ENCODE measurements around the gene PODNL1.

PODNL1 gene

GRCh38 chr19:13959962-13960862, 22.0 kb upstream of the PODNL1 start:
- no peak overlapping the region for H3K4me3 ChIP-seq (ENCODE audit: low read length)
- DNase-seq (ENCODE audit: low read depth, low spot score): no peak

GRCh38 chr19:13959141-13959961, 21.1 kb upstream of the PODNL1 start:
- DNase-seq (ENCODE audit: low read depth, low spot score): no peak
- no peak overlapping the region for H3K4me3 ChIP-seq (ENCODE audit: low read length)

GRCh38 chr19:13958043-13958442, 19.8 kb upstream of the PODNL1 start:
- H3K4me3 ChIP-seq (ENCODE audit: low read length): no peak overlapping the region
- DNase-seq (ENCODE audit: low read depth, low spot score): no peak

- H3K4me3 ChIP-seq (ENCODE audit: low read length): no peak overlapping the region
- no peak for DNase-seq (ENCODE audit: low read depth, low spot score)
Observed at GRCh38 chr19:13957051-13957450, 18.8 kb upstream of the PODNL1 start.

- DNase-seq (ENCODE audit: low read depth, low spot score): no peak
- H3K4me3 ChIP-seq (ENCODE audit: low read length): no peak overlapping the region
Observed at GRCh38 chr19:13956365-13956744, 18.1 kb upstream of the PODNL1 start.

GRCh38 chr19:13955662-13956364, 17.6 kb upstream of the PODNL1 start:
- H3K4me3 ChIP-seq (ENCODE audit: low read length): no peak overlapping the region
- no peak for DNase-seq (ENCODE audit: low read depth, low spot score)

GRCh38 chr19:13954185-13954584, 16.0 kb upstream of the PODNL1 start:
- no peak for DNase-seq (ENCODE audit: low read depth, low spot score)
- H3K4me3 ChIP-seq (ENCODE audit: low read length): no peak overlapping the region

- H3K4me3 ChIP-seq (ENCODE audit: low read length): peak overlapping the region; percentile 85
- DNase-seq (ENCODE audit: low read depth, low spot score): no peak
Observed at GRCh38 chr19:13952931-13953531, 14.8 kb upstream of the PODNL1 start.

- H3K4me3 ChIP-seq (ENCODE audit: low read length): peak within 1 kb of the TSS; percentile 85
- DNase-seq (ENCODE audit: low read depth, low spot score): peak; percentile 100
Observed at GRCh38 chr19:13952154-13952930, 14.1 kb upstream of the PODNL1 start, which contains the start of gene DCAF15. TSS of gene DCAF15 (plus strand) at chr19:13952509. CDS start at chr19:13952513, 4 bp downstream.

- no peak for DNase-seq (ENCODE audit: low read depth, low spot score)
- H3K4me3 ChIP-seq (ENCODE audit: low read length): peak overlapping the region; percentile 71
Observed at GRCh38 chr19:13951799-13952153, 13.6 kb upstream of the PODNL1 start.

- no peak for DNase-seq (ENCODE audit: low read depth, low spot score)
- H3K4me3 ChIP-seq (ENCODE audit: low read length): no peak overlapping the region
Observed at GRCh38 chr19:13951043-13951442, 12.8 kb upstream of the PODNL1 start.

GRCh38 chr19:13946414-13946813, 8.2 kb upstream of the PODNL1 start:
- DNase-seq (ENCODE audit: low read depth, low spot score): no peak
- H3K4me3 ChIP-seq (ENCODE audit: low read length): no peak overlapping the region

GRCh38 chr19:13942023-13942684, 3.9 kb upstream of the PODNL1 start:
- DNase-seq (ENCODE audit: low read depth, low spot score): peak; percentile 58
- no peak overlapping the region for H3K4me3 ChIP-seq (ENCODE audit: low read length)

GRCh38 chr19:13937479-13938300, 527 bp downstream of the PODNL1 start:
- DNase-seq (ENCODE audit: low read depth, low spot score): no peak
- H3K4me3 ChIP-seq (ENCODE audit: low read length): no peak overlapping the region

GRCh38 chr19:13935765-13936510, 2.3 kb downstream of the PODNL1 start:
- no peak overlapping the region for H3K4me3 ChIP-seq (ENCODE audit: low read length)
- no peak for DNase-seq (ENCODE audit: low read depth, low spot score)

- no peak overlapping the region for H3K4me3 ChIP-seq (ENCODE audit: low read length)
- no peak for DNase-seq (ENCODE audit: low read depth, low spot score)
Observed at GRCh38 chr19:13934785-13935109, 3.5 kb downstream of the PODNL1 start.

- no peak for DNase-seq (ENCODE audit: low read depth, low spot score)
- no peak overlapping the region for H3K4me3 ChIP-seq (ENCODE audit: low read length)
Observed at GRCh38 chr19:13932911-13933393, 5.3 kb downstream of the PODNL1 start.
